CD4-positive, alpha-beta T cell (primary cell): Measurements from ENCODE around the gene ANXA10. TPM values are rescaled to one million over a fixed set of nuclear protein-coding genes. Genes with fewer than 3 reads are reported as not detected.

Experiments used
- ATAC-seq: fragments of 200-7000 bp; cut with Tn5 transposase; one replicate; pipeline ENCODE4 v1.10.0; 2022; ENCODE audit warnings: mild to moderate bottlenecking; ENCODE audit not compliant: poor library complexity
- CTCF ChIA-PET: fragments of 350-600 bp; sonication (Branson Sonifier 250); formaldehyde crosslinking; loops from one replicate; lab custom pipeline; 2021; ENCODE audit warnings: antibody characterized with exemption, inconsistent platforms; lab: Charles Lee
- POLR2A ChIA-PET: fragments of 350-600 bp; sonication (Branson Sonifier 250); formaldehyde crosslinking; loops from one replicate; lab custom pipeline; 2021; ENCODE audit warnings: antibody characterized with exemption, inconsistent platforms; lab: Charles Lee
- DNase-seq, 14 experiments: peaks; one replicate each; pipeline ENCODE4 v3.0.0-alpha.2; 2013 to 2020; ENCODE audit warnings: mixed read lengths in 2 of 14
- H3K27ac ChIP-seq, 2 donors: one replicate each; pipeline versions ENCODE4 v1.5.1 to v1.7.0; 2013; ENCODE audit warnings: low read length in 2 of 2, low read depth in 1 of 2, mild to moderate bottlenecking in 1 of 2
- H3K27me3 ChIP-seq, 2 experiments: 1 replicate in 1 of 2; 2 replicates in 1 of 2; pipeline versions ENCODE4 v1.6.1 to v1.7.0; 2013; ENCODE audit warnings: low read length in 2 of 2, control low read depth in 1 of 2, mild to moderate bottlenecking in 1 of 2, moderate library complexity in 1 of 2; ENCODE audit not compliant: insufficient read depth in 2 of 2, control insufficient read depth in 1 of 2
- H3K36me3 ChIP-seq: one replicate; pipeline ENCODE4 v1.6.1; 2013; ENCODE audit warnings: low read length, control low read depth; ENCODE audit not compliant: insufficient read depth
- H3K4me1 ChIP-seq: one replicate; pipeline ENCODE4 v1.6.1; 2013; ENCODE audit warnings: low read length, control low read depth; ENCODE audit not compliant: insufficient read depth
- H3K4me3 ChIP-seq: one replicate; pipeline ENCODE4 v1.5.1; 2013; ENCODE audit warnings: mild to moderate bottlenecking, low read length, moderate library complexity
- H3K9me3 ChIP-seq, 2 experiments: 1 replicate in 1 of 2; 2 replicates in 1 of 2; pipeline versions ENCODE4 v1.6.1 to v1.7.0; 2013; ENCODE audit warnings: low read length in 2 of 2, mild to moderate bottlenecking in 2 of 2, control low read depth in 1 of 2, moderate library complexity in 1 of 2; ENCODE audit not compliant: control insufficient read depth in 1 of 2, insufficient read depth in 1 of 2
- H3K27ac Mint-ChIP-seq: one replicate; pipeline ENCODE4 v1.8.0; 2020; ENCODE audit warnings: mixed read lengths
- H3K27me3 Mint-ChIP-seq: one replicate; pipeline ENCODE4 v1.8.0; 2021; ENCODE audit warnings: mixed read lengths
- H3K36me3 Mint-ChIP-seq: one replicate; pipeline ENCODE4 v1.8.0; 2021; ENCODE audit warnings: low read depth, mixed read lengths
- H3K4me1 Mint-ChIP-seq: one replicate; pipeline ENCODE4 v1.8.0; 2021; ENCODE audit warnings: low read depth, mixed read lengths
- H3K4me3 Mint-ChIP-seq: one replicate; pipeline ENCODE4 v1.8.0; 2020; ENCODE audit warnings: mild to moderate bottlenecking, mixed read lengths
- H3K9me3 Mint-ChIP-seq: one replicate; pipeline ENCODE4 v1.8.0; 2020; ENCODE audit warnings: mixed read lengths
- intact Hi-C, 2 experiments: fragments of 100-400 bp; cut with DNase I in 1 of 2; cut with micrococcal nuclease in 1 of 2; formaldehyde crosslinking; loops; one replicate each; pipeline versions ENCODE4 v1.15.1 to v1.9.0; 2023 to 2025; cut with DNase I, micrococcal nuclease
- total RNA-seq, 174 experiments: library from RNA in 2 of 174; stranded (reverse) in 2 of 174; gene quantifications; one replicate each; pipeline ENCODE4 v1.2.3 and lab custom pipeline; 2021 to 2026
- TF ChIP-seq, protein P1 (sequence below): fragments of 200-600 bp; IDR thresholded peaks from one replicate; pipeline ENCODE4 v1.8.0; 2022; ENCODE audit warnings: antibody characterized with exemption, mild to moderate bottlenecking

Gene ANXA10
- total RNA-seq, 2 experiments from 2014 or later: not detected

- DNase-seq (no peak), ATAC-seq (no peak)
- peaks cover 10% of the 10 kb centered on the region for H3K27me3 Mint-ChIP-seq
- no peaks in the 10 kb centered on the region for H3K4me1 ChIP-seq
- no peak overlapping the region for H3K27ac Mint-ChIP-seq
- TF ChIP-seq, protein P1, sequence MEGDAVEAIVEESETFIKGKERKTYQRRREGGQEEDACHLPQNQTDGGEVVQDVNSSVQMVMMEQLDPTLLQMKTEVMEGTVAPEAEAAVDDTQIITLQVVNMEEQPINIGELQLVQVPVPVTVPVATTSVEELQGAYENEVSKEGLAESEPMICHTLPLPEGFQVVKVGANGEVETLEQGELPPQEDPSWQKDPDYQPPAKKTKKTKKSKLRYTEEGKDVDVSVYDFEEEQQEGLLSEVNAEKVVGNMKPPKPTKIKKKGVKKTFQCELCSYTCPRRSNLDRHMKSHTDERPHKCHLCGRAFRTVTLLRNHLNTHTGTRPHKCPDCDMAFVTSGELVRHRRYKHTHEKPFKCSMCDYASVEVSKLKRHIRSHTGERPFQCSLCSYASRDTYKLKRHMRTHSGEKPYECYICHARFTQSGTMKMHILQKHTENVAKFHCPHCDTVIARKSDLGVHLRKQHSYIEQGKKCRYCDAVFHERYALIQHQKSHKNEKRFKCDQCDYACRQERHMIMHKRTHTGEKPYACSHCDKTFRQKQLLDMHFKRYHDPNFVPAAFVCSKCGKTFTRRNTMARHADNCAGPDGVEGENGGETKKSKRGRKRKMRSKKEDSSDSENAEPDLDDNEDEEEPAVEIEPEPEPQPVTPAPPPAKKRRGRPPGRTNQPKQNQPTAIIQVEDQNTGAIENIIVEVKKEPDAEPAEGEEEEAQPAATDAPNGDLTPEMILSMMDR: no peak
- H3K36me3 Mint-ChIP-seq: no peaks in the 10 kb centered on the region
- H3K9me3 ChIP-seq: no peaks in the 10 kb centered on the region
- H3K4me3 Mint-ChIP-seq: no peak overlapping the region
- H3K9me3 Mint-ChIP-seq: no peaks in the 10 kb centered on the region
- no peak overlapping the region for H3K27ac ChIP-seq
- no peak overlapping the region for H3K4me3 ChIP-seq
- ChIA-PET POLR2A (no interaction called here), CTCF (no interaction called here)
- no peaks in the 10 kb centered on the region for H3K36me3 ChIP-seq
- H3K27me3 ChIP-seq: no peaks in the 10 kb centered on the region
- no peaks in the 10 kb centered on the region for H3K4me1 Mint-ChIP-seq
- intact Hi-C loops: no loop called here
Measured at GRCh38 chr4:168128601-168129000, 36.3 kb downstream of the ANXA10 start.

DNA sequence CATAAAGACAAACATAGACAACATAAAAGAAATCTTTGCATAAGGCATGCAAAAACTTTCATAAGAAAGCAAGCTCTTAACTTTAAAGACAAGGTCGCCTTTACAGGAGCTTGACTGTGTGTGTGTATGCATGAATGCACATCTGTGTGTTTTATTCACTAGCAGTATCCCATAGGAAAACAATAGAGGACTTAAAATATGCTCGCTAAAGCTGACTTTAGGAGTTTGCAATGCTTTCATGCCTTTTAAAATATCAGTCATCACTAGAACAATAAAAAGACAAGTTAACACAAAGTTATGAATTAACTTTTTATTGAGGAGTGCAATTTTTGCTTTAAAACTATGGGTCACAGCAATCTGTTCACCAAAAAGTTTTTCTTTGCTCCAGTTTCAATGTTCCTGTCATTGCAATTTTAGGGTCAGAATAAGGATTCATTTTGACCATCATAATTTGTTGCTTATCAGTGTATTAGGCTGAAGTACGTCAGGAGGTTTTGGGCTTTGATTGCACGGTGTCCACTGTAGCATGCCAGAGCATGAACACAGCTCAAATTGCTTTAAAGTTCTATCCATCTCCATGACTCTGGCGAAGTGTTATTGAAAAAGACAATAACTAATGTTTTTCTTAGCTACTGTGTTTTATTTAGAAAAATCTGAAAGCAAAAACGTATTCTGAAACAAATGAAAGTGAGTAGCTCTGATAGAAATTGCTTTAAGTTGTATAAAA, 36.9 kb downstream of the ANXA10 start:
- DNase-seq (no peak), ATAC-seq (no peak)
- POLR2A ChIA-PET: no interaction called here
- Histone ChIP-seq H3K4me3 (no peak overlapping the region), H3K27ac (no peak overlapping the region), H3K36me3 (no peaks in the 10 kb centered on the region), H3K27me3 (no peaks in the 10 kb centered on the region), H3K9me3 (no peaks in the 10 kb centered on the region), H3K4me1 (no peaks in the 10 kb centered on the region)
- intact Hi-C loops: no loop called here
- Mint-ChIP-seq H3K4me3 (no peak overlapping the region), H3K9me3 (no peaks in the 10 kb centered on the region), H3K36me3 (no peaks in the 10 kb centered on the region), H3K27ac (no peak overlapping the region), H3K27me3 (peaks cover 10% of the 10 kb centered on the region), H3K4me1 (no peaks in the 10 kb centered on the region)
- CTCF ChIA-PET: no interaction called here
- TF ChIP-seq, protein P1: no peak

- Mint-ChIP-seq H3K9me3 (no peaks in the 10 kb centered on the region), H3K4me3 (no peak overlapping the region)
Measured at GRCh38 chr4:168129802-168130201, 37.5 kb downstream of the ANXA10 start.

More at GRCh38 chr4:168129802-168130201, 37.5 kb downstream of the ANXA10 start:
- H3K4me1 ChIP-seq: no peaks in the 10 kb centered on the region
- DNase-seq (no peak), ATAC-seq (no peak)
- TF ChIP-seq, protein P1: no peak
- no peaks in the 10 kb centered on the region for H3K36me3 ChIP-seq
- intact Hi-C loops: no loop called here
- no peaks in the 10 kb centered on the region for H3K4me1 Mint-ChIP-seq
- peaks cover 10% of the 10 kb centered on the region for H3K27me3 Mint-ChIP-seq
- H3K27ac Mint-ChIP-seq: no peak overlapping the region
- ChIA-PET POLR2A (no interaction called here), CTCF (no interaction called here)
- H3K4me3 ChIP-seq: no peak overlapping the region
- no peaks in the 10 kb centered on the region for H3K27me3 ChIP-seq
- H3K27ac ChIP-seq: no peak overlapping the region
- H3K9me3 ChIP-seq: no peaks in the 10 kb centered on the region
- H3K36me3 Mint-ChIP-seq: no peaks in the 10 kb centered on the region
